T follicular helper cell (primary cell): ENCODE measurements around the gene DSTYK.

Experiments used
- DNase-seq: peaks from one replicate; pipeline ENCODE4 v3.0.0-alpha.2; 2020; ENCODE audit warnings: low read depth
- total RNA-seq, 2 experiments: gene quantifications; one replicate each; lab custom pipeline; 2026; lab: John Stamatoyannopoulos, UW

The DSTYK gene
- total RNA-seq = 53.8 to 67.5 reads per million in 2 experiments

DNA sequence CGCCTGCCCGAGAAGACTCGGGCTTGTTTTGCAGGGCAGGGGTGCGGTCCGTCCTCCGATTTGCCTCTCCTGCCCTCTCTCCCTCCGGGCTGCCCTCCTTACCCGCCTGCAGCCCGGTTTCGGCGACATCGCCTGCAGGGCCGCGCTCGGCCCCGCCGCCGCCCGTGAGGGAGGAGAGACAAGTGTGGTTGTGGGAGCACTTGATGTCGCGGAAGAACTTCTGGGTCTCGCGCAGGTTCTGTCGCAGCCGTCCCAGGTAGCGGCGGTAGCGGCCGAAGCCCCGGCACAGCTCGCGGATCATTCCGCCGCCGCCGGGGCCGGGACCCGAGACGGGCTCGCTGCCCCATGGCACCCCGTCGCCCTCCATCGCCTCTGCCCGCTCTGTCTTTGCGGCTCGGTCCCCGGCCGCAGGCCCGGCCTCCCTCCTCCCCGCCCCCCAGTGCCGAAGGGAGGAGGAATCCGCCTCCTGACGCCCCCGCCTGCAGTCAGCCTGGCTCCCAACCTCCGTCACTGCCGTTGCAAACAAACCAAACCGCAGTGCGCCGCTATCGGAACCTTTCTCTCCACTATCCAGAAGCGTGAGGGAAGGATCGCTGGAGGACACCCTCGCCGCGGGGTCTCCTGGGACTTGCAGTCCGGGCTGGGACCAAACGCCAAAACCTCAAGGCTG is at the start of gene DSTYK:
TSS of gene DSTYK (minus strand) at position 534 of the 670 bp plus-strand sequence. CDS start at position 367, 167 bp downstream.
- peak; percentile 86 for DNase-seq

DNA sequence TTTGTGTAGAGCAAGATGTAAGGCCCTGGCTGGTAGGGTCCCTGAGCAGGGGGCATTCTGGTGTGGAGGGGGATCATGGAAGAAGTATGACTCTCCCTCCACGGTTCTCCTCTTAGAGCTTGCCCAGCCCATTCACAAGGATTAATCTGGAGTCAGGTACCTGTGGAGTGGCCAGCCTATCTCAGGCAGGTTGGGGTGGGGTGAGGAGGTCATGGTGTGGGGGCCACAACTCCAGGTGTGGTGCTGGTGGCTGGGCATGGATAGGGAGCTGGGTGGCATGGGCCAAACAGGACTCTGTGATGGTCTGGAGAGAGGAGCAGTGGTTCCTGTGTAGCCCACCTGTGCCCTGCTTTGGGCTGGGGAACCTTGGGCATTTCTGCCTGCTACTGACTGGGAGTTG is 48.5 kb upstream of the DSTYK start:
- no peak for DNase-seq

GRCh38 chr1:205259324-205259832 is 47.9 kb upstream of the DSTYK start:
- DNase-seq = no peak

GRCh38 chr1:205258719-205259118 is 47.2 kb upstream of the DSTYK start:
- DNase-seq = no peak

DNA sequence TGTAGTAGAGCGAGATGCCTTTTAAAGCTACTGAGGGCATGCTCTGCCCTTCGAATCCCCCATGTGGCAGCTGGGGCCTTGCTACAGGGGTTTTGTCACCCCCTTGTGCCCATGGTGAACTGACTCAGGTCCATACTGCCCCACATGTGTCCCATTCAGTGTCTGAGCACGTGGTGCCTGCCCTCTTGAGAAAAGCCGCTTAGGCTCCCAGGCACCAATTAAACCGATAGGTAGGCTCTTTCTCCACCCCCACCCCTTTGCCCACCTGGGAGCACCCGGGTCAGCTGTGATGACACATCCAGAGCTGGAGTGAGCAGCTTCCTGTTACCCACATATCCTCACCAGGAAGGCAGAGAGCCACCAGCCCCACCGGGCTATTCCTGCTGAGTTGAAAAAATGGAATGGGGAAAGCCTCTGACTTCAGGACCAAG is 46.8 kb upstream of the DSTYK start:
- DNase-seq = no peak

GRCh38 chr1:205257735-205258134 is 46.2 kb upstream of the DSTYK start:
- no peak for DNase-seq

DNA sequence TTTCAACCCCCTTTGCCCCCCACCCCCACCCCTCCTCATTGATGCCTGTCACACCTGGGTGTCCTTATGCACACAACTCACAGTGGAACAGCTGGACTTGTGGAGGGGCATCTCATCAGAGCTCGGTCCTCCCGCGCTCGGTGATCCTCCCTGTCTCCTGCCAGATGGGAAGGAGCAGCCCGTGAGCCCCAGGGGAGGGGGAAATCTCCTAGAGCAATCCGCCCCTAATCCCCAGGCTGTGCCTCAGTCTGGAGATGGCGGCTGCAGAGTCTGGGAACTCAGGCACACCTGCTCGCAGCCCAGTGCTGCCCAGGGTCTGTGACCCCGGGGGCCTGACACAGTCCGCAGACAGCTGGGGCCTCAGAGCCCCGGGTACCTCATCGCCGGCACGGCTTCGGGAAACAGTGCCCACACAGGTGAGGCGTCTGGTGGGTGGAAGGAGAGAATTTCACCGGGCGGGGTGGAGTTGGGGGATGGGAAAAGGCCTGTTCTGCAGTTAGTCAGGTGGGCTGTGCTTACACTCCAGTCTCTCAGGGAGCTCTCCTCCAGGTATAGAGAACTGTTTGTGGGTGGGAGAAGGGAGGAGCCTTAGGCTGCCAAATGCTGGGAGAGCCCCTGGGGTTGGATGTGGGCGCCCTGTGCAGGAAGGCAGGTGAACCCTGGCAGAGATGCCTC is 45.6 kb upstream of the DSTYK start:
- DNase-seq = no peak

DNA sequence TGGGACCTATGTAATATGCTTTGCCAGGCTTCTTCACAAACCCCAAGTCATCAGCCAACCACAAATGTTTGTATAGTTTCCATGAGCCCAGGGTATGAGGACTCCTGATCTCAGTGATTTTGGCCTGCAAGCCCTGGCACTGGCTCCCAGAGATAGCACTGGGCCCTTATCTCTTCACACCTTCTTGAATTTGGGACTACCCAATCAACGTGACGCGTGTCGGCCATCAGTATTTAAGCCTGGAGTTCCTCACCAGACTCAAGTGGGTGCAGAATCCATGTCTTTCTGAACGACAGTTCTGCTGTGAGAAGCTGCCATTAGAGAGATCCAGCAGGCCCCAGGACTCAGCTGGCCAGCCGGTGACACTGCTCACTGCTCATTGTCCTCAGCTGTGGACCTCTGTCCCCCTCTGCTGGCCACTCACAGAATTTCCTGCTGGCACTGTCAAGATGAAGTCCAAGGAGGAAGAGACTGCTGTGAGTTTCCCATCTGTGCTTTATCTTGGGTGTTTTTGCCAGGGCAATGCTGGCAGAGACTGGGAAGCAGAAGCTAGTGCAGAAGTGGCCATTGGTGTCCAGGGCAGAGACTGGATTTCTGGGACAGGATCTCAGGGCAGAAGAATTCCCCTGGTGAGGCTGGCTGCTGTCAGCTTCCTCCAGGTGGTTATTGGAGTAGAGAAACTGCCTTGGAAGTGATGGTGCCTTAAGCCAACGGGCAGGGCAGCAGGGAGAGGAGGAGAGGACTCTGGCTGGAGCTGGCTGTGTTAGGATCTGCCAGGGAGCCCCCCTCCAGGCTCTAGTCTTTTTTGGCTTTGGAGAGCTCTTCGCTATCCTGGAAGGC is 44.7 kb upstream of the DSTYK start:
- peak; percentile 73 for DNase-seq

GRCh38 chr1:205251576-205251975 is 40.1 kb upstream of the DSTYK start:
- DNase-seq = no peak

GRCh38 chr1:205250699-205251098 is 39.2 kb upstream of the DSTYK start:
- DNase-seq = no peak

- DNase-seq = no peak
These were observed 38.1 kb upstream of the DSTYK start for GRCh38 chr1:205249651-205250050.

DNA sequence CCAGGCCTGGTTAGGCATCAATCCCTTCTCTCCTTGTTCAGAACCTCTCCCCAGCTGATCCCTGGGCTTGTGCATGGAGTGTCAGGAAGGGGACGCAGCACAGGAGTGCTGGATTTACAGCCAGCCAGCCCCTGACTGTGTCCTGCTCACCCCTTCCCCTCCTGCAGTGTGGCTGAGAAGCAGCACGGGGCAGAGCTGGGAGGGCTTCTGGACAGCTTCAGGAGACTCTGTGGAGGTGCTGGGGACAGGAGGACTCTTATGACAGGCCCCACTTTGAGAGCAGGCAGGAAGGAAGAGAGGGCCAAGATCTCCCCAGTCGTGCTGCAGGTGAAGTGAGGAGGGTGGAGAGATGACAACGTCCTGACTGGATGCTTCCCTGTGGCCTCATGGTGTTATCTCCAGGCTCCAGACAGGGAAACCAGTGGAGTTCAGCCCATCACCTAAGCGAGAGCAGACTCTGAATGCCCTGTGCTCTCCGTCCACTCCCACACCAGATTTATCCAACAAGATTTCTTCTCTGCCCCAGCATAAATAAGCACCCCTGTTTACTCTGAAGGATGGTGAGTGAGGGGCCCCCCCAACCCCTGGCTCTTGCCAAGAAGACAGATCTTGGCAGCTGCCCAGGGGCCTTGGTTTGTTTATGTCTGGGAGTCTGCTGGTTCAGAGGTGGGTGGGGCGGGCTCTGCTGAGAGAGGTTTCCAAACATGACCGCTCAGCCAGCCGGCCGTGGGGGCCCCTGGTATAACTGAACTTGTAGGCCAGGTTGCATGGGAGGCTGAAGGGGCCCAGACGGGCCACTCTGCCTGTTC is 37.5 kb upstream of the DSTYK start:
- no peak for DNase-seq

DNA sequence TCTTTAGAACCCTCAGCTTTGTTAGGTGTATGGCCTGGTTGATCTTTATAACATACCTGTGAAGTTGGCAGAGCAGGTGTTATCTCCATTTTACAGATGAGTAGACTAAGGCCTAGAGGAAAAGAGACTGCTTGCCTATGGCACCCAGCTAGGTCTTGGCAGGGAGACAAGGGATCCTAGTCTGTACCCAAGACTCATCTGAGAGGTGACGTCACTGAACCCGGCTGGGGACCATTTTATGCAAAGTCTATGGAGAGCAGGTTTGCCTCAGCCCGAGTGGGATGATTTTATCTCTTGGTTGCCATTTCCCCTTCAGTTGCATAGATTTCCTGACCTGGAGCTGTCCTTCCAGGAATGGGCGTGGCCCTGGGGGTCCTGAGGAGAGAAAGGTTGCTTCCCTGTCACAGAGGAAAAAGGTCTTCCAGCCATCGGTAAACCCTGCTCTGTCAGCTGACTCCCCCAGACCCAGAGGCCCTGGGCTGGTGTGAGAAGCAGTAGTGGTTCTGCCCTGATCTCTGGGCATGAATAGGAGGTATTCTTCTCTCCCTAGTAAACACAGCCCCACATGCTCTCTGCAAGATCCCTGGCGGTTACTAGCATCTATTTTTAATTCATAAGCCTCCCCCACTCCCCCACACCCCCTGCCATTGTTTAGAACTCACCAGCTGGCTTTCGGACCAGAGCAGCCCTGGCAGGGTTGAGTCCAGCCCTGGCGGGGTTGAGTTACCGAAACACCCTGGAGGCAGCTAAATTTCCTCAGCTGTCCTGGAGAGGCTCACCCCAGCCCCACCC is 35.8 kb upstream of the DSTYK start:
- no peak for DNase-seq

DNA sequence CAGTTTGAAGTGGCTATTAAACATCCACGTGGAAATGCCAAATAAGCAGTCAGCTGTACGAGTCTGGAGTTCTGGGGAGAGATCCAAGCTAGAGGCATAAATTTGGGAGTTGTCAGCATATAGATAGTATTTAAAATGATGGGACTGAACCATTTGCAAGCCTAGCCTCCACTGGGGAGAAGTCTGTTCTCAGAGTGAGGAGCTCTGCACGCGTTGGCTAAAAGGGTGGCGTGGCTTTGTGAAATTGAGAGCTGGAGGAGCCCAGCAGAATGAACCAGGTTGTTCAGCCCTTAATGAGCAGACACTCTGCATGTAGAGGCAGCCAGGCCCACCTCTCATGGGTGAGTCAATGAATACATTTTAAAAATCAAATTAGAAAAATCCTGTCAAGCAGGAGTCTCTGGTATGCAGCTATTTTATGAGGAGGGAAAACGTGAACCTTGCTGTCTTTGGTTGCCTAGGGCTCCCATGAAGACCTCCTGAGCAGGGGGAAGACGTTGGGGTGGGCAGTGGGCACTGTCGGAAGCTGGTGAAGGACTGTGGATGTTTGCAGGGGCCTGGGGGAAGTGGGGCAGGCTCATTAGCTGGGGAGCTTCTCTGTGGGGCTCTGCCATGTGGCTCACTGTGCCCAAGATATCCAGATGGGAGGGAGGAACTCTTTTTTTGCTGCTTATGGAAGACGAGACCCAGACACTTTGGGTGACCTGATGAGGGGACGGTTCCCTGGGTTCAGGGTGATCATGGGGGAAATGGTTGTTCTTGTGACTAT is 35.0 kb upstream of the DSTYK start:
- DNase-seq = no peak

GRCh38 chr1:205245096-205245495 is 33.6 kb upstream of the DSTYK start:
- DNase-seq = no peak

- no peak for DNase-seq
These were observed 32.9 kb upstream of the DSTYK start for GRCh38 chr1:205244384-205244783.

DNA sequence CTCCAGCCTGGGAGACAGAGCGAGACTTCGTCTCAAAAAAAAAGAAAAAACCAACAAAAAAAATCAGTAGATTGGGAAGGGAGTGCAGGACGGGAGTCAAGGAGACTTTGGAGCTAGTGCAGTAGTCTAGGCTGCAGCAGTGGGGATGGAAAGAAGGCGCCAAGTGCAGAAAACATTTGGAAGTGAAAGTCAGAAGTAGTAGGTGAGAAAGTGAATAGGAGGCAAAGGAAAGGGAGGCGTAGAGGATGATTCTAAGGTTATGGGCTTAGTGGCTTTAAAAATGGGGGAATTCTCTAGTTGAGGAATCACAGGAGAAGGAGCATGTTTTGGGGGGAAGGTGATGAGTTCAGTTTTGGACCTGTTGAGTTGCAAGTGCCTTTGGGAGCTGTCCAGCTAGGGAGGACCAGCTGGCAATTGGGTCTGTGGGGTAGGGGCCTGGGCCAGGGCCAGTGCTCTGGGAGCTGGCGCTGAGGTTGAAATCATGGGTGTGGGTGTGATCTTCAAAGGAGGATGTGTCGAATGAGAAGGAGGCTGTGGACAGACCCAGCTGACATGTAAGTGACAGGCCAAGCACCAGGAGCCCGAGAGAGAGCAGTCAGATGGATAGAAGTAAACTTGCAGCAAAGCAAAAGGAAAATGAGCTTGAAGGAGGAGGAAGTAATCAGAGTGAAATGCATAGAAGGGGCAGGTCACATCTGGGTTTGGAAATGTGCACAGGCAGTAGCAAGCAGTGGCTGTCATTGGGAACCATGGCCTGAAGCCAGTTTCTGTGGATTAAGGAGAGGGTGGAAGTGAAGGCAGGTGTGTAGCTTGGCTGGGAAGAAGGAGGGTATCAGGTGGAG is 32.1 kb upstream of the DSTYK start:
- no peak for DNase-seq

DNA sequence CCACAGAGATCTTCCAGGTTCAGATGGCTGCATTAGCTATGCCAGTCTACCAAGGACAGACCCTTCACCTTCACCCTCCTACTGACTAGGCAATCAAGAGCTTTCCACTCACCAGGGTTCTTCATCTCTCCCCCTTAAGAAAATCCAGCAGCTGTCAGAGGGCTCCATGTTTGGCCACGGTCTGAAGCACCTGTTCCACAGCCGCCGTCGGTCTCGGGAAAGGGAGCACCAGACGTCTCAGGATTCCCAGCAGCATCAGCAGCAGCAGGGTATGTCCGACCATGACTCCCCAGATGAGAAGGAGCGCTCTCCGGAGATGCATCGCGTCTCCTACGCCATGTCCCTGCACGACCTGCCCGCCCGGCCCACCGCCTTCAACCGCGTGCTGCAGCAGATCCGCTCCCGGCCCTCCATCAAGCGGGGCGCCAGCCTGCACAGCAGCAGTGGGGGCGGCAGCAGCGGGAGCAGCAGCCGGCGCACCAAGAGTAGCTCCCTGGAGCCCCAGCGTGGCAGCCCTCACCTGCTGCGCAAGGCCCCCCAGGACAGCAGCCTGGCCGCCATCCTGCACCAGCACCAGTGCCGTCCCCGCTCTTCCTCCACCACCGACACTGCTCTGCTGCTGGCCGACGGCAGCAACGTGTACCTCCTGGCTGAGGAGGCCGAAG is 30.0 kb upstream of the DSTYK start:
- no peak for DNase-seq

GRCh38 chr1:205240569-205240968 is 29.1 kb upstream of the DSTYK start:
- no peak for DNase-seq
